Measurements from ENCODE around the gene CD6.

Gene CD6

DNA sequence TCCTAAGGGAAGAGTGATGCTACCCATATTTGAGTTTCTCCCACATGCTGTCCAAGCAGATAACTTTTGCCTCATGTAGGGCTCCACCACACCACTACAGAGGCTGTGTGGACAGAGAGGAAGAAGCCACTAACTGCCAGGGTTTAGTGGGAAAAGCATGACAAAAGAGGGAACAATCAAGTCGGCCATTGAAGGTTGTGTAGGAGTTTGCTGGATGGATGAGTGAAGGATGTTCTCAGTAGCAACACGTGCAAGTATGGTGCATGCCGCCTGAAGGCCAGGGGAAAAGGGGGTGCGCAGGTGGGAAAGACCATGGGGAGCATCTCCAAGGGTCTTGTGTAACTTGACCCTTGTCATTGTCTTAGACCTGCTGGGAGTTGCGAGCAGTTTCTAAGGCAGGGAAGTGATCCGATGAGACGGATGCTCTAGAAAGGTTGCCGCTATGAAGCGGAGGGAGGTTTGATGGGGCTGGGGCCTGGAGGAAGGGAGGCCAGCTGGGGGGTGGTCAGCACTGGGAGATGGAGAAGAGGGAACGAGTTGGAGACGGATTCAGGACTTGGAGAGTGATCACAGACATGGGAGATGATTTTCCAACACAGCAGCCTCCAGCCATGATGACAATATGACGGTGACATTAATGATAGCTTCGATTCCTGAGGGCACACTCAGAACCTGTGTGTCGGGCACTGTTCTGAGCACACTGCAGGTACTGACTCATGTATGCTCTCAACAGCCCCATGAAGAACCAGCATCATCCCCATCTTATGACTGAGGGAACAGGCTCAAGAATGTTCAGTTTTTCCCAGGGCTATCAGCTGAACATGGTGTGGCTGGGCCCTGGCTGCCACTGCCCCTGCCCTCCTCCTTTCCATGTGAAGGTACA, 53.7 kb downstream of the CD6 start:
- no peaks in the 10 kb centered on the region for H3K9me3 ChIP-seq (ENCODE audit: control insufficient read depth in 1 of 2, low read length in 2 of 2)
- peaks cover 14 to 21% of the 10 kb centered on the region in 2 donors for H3K27me3 ChIP-seq (ENCODE audit: control insufficient read depth in 1 of 2, insufficient read depth in 2 of 2, low read length in 2 of 2)
- H3K4me3 ChIP-seq (ENCODE audit: low read depth in 1 of 2, low read length in 2 of 2) = no peak overlapping the region
- no peak overlapping the region for H3K9ac ChIP-seq (ENCODE audit: low read depth in 1 of 2, low read length in 2 of 2)
- H3K36me3 ChIP-seq (ENCODE audit: control insufficient read depth in 1 of 2, insufficient read depth in 2 of 2, low read length in 2 of 2) = no peaks in the 10 kb centered on the region
- no peak overlapping the region for H3K27ac ChIP-seq (ENCODE audit: low read depth, low read length)
- H3K4me1 ChIP-seq (ENCODE audit: control insufficient read depth in 1 of 2, insufficient read depth in 2 of 2, low read length in 2 of 2) = peaks cover 6 to 9% of the 10 kb centered on the region in 2 donors

DNA sequence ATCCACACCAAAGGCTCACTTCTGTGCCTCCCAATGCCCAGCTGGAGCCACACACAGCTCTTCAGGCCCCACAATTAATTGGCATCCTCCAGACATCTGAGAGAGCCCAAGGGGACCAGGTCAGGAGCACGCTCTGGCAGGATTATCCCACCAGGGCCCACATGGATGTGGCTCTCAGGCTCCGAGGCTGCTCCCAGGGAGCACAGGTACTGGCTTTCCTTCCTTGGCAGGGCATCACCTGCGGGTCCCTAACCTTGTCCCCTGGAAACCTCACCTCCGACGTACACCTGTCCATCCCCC, 54.3 kb downstream of the CD6 start:
- no peak overlapping the region for H3K27ac ChIP-seq (ENCODE audit: low read depth, low read length)

DNA sequence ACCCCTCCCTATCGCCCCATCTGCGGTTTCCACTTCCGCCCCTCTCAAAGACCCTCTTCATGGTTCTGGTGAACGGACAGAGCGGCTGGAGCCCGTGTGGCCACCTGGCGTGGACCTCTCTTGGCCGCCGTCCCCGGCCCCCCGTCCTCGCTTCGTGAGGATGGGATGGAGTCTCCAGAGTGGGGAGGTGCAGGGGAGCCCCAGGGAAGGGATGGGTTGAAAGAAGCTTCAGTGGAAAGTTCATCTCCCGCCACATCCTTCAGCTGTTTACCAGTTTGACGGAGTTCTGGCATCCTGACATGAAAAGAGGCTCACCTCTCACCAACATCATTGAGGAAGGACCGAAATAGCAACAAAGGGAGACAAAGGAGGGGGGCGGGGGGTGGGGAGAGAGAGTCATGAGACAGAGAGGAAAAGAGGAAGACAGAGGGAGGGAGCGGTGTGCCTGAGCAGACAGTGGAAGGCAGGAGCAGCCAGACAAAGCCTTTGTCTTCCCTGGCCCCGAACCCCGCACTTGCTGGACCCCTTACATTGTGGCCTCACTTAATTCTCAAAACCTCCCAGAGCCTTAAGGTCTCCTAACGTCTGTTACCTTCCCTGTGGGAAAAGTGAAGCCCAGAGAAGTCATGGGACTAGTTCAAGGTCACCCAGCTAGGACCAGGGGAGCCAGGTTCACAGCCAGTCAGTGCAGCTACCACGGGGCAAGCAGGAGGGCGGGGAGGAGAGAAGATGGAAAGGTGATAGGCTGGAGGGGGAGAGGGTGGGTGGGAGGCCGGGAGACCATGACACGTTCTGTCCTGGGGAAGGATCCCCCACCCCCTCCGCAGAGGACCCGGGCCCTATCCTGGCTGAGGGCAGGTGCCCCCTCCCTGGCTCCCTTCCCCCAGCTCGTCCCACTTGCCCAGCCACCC, 54.9 kb downstream of the CD6 start:
- no peaks in the 10 kb centered on the region for H3K9me3 ChIP-seq (ENCODE audit: control insufficient read depth in 1 of 2, low read length in 2 of 2)
- no peaks in the 10 kb centered on the region for H3K36me3 ChIP-seq (ENCODE audit: control insufficient read depth in 1 of 2, insufficient read depth in 2 of 2, low read length in 2 of 2)
- H3K27me3 ChIP-seq (ENCODE audit: control insufficient read depth in 1 of 2, insufficient read depth in 2 of 2, low read length in 2 of 2) = peaks cover 14 to 16% of the 10 kb centered on the region in 2 donors
- no peak overlapping the region for H3K27ac ChIP-seq (ENCODE audit: low read depth, low read length)
- peaks cover 4 to 7% of the 10 kb centered on the region in 2 donors for H3K4me1 ChIP-seq (ENCODE audit: control insufficient read depth in 1 of 2, insufficient read depth in 2 of 2, low read length in 2 of 2)
- H3K9ac ChIP-seq (ENCODE audit: low read depth in 1 of 2, low read length in 2 of 2) = no peak overlapping the region
- H3K4me3 ChIP-seq (ENCODE audit: low read depth in 1 of 2, low read length in 2 of 2) = no peak overlapping the region

More for the DNA sequence above, 54.3 kb downstream of the CD6 start:
- Histone ChIP-seq H3K9ac (ENCODE audit: low read depth in 1 of 2, low read length in 2 of 2) (no peak overlapping the region), H3K36me3 (ENCODE audit: control insufficient read depth in 1 of 2, insufficient read depth in 2 of 2, low read length in 2 of 2) (no peaks in the 10 kb centered on the region), H3K4me1 (ENCODE audit: control insufficient read depth in 1 of 2, insufficient read depth in 2 of 2, low read length in 2 of 2) (peaks cover 6 to 9% of the 10 kb centered on the region in 2 donors), H3K4me3 (ENCODE audit: low read depth in 1 of 2, low read length in 2 of 2) (no peak overlapping the region), H3K9me3 (ENCODE audit: control insufficient read depth in 1 of 2, low read length in 2 of 2) (no peaks in the 10 kb centered on the region), H3K27me3 (ENCODE audit: control insufficient read depth in 1 of 2, insufficient read depth in 2 of 2, low read length in 2 of 2) (peaks cover 14 to 19% of the 10 kb centered on the region in 2 donors)

DNA sequence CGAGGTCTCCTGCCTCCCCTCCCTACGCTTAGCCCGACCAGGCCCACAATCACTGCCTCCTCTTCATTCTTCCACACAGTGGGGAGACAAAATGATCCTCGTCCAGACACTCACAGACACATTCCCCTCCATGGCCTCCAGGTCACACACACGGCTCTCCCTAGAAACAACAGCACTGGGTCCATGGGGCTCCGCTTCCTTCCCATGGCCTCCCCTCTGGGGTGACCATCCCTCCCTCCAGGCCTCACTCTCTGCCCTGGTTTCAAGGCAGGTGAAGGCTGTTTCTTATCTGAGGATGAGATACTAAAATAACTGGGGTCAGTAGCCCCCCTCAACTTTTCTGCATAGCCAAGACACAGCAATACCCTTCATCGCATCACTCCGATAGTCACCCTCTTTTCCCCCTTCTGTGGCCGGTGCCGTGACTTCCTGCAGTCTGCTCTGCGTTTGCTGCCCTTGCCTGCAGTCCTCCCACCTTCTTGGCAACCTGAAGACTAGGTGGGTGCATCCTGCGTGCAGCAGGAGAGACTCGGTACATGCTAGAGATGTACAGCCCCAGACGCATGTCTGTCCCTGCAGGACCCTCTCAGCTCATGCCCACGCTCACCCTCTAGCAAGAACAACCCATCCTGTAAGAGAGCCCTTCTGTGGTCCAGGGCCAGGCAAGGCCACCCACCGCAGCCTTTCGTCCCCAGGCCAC, 55.8 kb downstream of the CD6 start:
- no peak overlapping the region for H3K9ac ChIP-seq (ENCODE audit: low read depth in 1 of 2, low read length in 2 of 2)
- H3K4me3 ChIP-seq (ENCODE audit: low read depth in 1 of 2, low read length in 2 of 2) = no peak overlapping the region
- no peaks in the 10 kb centered on the region for H3K9me3 ChIP-seq (ENCODE audit: control insufficient read depth in 1 of 2, low read length in 2 of 2)
- peaks cover 14 to 16% of the 10 kb centered on the region in 2 donors for H3K27me3 ChIP-seq (ENCODE audit: control insufficient read depth in 1 of 2, insufficient read depth in 2 of 2, low read length in 2 of 2)
- no peaks in the 10 kb centered on the region for H3K4me1 ChIP-seq (ENCODE audit: control insufficient read depth in 1 of 2, insufficient read depth in 2 of 2, low read length in 2 of 2)
- H3K36me3 ChIP-seq (ENCODE audit: control insufficient read depth in 1 of 2, insufficient read depth in 2 of 2, low read length in 2 of 2) = no peaks in the 10 kb centered on the region
- no peak overlapping the region for H3K27ac ChIP-seq (ENCODE audit: low read depth, low read length)

DNA sequence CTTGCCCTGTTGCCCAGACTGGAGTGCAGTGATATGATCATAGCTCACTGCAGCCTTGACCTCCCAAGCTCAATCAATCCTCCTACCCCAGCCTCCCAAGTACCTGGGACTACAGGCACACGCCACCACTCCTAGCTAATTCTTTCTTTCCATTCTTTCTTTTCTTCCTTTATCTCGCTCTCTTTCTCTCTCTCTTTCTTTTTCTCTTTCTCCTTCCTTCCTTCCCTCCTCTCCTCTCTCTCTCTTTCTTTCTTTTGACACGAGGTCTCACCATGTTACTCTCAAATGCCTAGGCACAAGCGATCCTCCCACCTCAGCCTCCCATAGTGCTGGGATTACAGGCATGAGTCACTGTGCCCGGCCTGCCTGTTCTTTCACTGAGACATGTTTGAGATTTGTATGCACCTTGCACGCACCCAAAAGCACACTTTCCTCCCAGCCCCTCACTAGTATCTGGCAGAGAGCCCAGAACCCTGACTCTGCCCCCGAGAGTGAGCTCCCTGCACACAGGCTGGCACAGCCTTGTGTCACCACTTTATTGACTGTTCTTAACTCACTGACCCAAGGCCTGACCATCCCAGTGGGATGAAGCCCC, 56.8 kb downstream of the CD6 start:
- no peaks in the 10 kb centered on the region for H3K36me3 ChIP-seq (ENCODE audit: control insufficient read depth in 1 of 2, insufficient read depth in 2 of 2, low read length in 2 of 2)
- no peaks in the 10 kb centered on the region for H3K4me1 ChIP-seq (ENCODE audit: control insufficient read depth in 1 of 2, insufficient read depth in 2 of 2, low read length in 2 of 2)
- no peak overlapping the region for H3K27ac ChIP-seq (ENCODE audit: low read depth, low read length)
- H3K9me3 ChIP-seq (ENCODE audit: control insufficient read depth in 1 of 2, low read length in 2 of 2) = no peaks in the 10 kb centered on the region
- peaks cover 7 to 8% of the 10 kb centered on the region in 2 donors for H3K27me3 ChIP-seq (ENCODE audit: control insufficient read depth in 1 of 2, insufficient read depth in 2 of 2, low read length in 2 of 2)
- no peak overlapping the region for H3K4me3 ChIP-seq (ENCODE audit: low read depth in 1 of 2, low read length in 2 of 2)
- H3K9ac ChIP-seq (ENCODE audit: low read depth in 1 of 2, low read length in 2 of 2) = no peak overlapping the region

DNA sequence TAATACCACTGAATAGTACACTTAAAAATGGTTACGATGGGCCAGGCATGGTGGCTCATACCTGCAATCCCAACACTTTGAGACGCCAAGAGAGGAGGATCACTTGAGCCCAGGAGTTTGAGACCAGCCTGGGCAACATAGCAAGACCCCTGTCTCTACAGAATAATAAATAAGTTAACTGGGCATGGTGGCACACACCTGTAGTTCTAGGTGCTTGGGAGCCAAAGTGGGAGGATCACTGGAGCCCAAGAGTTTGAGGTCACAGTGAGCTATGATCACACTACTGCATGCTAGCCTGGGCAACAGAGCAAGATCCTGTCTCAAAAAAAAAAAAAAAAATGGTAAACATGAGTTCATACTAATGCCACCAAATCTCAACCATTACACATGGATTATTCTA, 61.3 kb downstream of the CD6 start:
- H3K9ac ChIP-seq (ENCODE audit: low read depth in 1 of 2, low read length in 2 of 2) = no peak overlapping the region
- no peaks in the 10 kb centered on the region for H3K9me3 ChIP-seq (ENCODE audit: control insufficient read depth in 1 of 2, low read length in 2 of 2)
- H3K4me1 ChIP-seq (ENCODE audit: control insufficient read depth in 1 of 2, insufficient read depth in 2 of 2, low read length in 2 of 2) = no peaks in the 10 kb centered on the region
- H3K4me3 ChIP-seq (ENCODE audit: low read depth in 1 of 2, low read length in 2 of 2) = no peak overlapping the region
- H3K36me3 ChIP-seq (ENCODE audit: control insufficient read depth in 1 of 2, insufficient read depth in 2 of 2, low read length in 2 of 2) = no peaks in the 10 kb centered on the region
- no peaks in the 10 kb centered on the region for H3K27me3 ChIP-seq (ENCODE audit: control insufficient read depth in 1 of 2, insufficient read depth in 2 of 2, low read length in 2 of 2)
- H3K27ac ChIP-seq (ENCODE audit: low read depth, low read length) = no peak overlapping the region

DNA sequence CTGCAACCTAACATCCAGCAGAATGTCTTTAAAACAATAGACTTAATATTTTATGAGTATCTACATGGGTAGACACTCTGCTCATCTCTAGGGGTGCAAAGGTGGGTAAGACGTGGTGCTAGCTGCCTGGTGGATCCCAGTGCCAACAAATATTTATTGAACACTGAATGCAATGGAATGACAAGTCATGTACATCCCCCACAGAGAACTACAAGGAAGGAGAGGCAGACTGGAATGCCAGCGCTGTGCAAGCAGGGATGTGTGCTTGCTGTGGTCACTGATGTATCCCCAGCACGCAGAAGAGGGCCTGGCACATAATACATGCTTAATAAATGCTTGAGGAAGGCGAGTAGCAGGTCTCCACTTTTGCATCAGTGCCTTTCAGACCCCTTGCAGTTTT, 61.9 kb downstream of the CD6 start:
- Histone ChIP-seq H3K9ac (ENCODE audit: low read depth in 1 of 2, low read length in 2 of 2) (no peak overlapping the region), H3K4me3 (ENCODE audit: low read depth in 1 of 2, low read length in 2 of 2) (no peak overlapping the region), H3K4me1 (ENCODE audit: control insufficient read depth in 1 of 2, insufficient read depth in 2 of 2, low read length in 2 of 2) (no peaks in the 10 kb centered on the region), H3K27me3 (ENCODE audit: control insufficient read depth in 1 of 2, insufficient read depth in 2 of 2, low read length in 2 of 2) (no peaks in the 10 kb centered on the region), H3K9me3 (ENCODE audit: control insufficient read depth in 1 of 2, low read length in 2 of 2) (no peaks in the 10 kb centered on the region), H3K36me3 (ENCODE audit: control insufficient read depth in 1 of 2, insufficient read depth in 2 of 2, low read length in 2 of 2) (no peaks in the 10 kb centered on the region), H3K27ac (ENCODE audit: low read depth, low read length) (no peak overlapping the region)

DNA sequence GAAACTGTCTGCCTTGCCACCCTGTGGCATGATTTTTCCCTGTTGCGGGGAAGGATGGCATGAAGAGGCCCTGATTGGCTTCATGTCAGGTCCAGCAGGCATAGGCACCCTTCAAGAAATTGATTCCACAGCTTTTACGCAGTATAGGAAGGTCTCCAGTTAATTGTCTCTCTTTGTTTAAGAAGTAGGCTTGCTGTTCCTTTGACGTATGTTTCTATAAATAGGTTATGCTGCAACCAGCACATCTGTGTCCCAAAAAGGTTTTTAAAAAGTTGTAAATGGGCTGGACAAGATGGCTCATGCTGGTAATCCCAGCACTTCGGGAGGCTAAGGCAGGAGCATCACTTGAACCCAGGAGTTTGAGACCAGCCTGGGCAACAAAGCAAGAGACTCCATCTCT, 62.6 kb downstream of the CD6 start:
- Histone ChIP-seq H3K9me3 (ENCODE audit: control insufficient read depth in 1 of 2, low read length in 2 of 2) (no peaks in the 10 kb centered on the region), H3K36me3 (ENCODE audit: control insufficient read depth in 1 of 2, insufficient read depth in 2 of 2, low read length in 2 of 2) (no peaks in the 10 kb centered on the region), H3K4me1 (ENCODE audit: control insufficient read depth in 1 of 2, insufficient read depth in 2 of 2, low read length in 2 of 2) (no peaks in the 10 kb centered on the region), H3K4me3 (ENCODE audit: low read depth in 1 of 2, low read length in 2 of 2) (no peak overlapping the region), H3K27me3 (ENCODE audit: control insufficient read depth in 1 of 2, insufficient read depth in 2 of 2, low read length in 2 of 2) (no peaks in the 10 kb centered on the region), H3K27ac (ENCODE audit: low read depth, low read length) (no peak overlapping the region), H3K9ac (ENCODE audit: low read depth in 1 of 2, low read length in 2 of 2) (no peak overlapping the region)

DNA sequence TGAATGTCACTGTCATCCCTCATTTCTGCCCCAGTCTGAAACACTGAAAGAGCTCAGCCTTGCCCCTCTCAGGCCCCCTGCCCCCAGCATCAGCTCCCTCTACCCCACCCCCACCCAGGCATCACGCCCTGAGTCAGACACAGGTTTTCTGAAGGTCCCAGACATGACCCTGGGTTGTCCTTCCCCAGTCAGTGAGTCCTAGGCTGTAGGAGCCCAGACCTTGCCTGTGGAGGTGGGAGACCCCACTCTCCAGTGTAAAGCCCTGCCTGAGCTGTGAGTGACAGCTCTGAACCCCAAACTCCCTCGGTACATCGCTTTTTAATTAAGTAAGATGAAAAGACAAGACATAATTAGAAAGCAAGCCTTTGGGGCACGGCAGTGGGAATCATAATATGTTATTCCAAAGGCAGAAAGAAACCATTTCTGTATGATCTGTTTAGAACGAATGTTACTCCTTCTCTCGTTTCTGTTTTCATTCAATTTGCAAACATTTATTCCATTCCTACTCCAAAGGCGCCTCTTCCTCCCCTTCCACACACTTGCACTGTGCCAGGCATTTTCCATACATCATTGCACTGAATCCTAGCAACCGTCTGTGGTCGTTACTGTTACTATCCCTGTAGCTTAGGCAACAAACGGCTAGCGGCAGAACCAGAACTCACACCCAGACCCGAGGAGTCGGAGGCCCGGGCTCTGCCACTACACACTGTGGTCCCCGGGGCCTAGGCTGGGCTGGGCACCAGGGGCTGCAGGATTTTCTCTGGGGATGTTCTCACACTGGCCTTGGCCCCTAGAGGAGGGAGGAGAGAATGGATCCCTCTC, 63.4 kb downstream of the CD6 start:
- H3K9ac ChIP-seq (ENCODE audit: low read depth in 1 of 2, low read length in 2 of 2) = no peak overlapping the region
- H3K4me1 ChIP-seq (ENCODE audit: control insufficient read depth in 1 of 2, insufficient read depth in 2 of 2, low read length in 2 of 2) = no peaks in the 10 kb centered on the region
- no peaks in the 10 kb centered on the region for H3K9me3 ChIP-seq (ENCODE audit: control insufficient read depth in 1 of 2, low read length in 2 of 2)
- no peaks in the 10 kb centered on the region for H3K36me3 ChIP-seq (ENCODE audit: control insufficient read depth in 1 of 2, insufficient read depth in 2 of 2, low read length in 2 of 2)
- no peak overlapping the region for H3K4me3 ChIP-seq (ENCODE audit: low read depth in 1 of 2, low read length in 2 of 2)
- no peak overlapping the region for H3K27ac ChIP-seq (ENCODE audit: low read depth, low read length)
- no peaks in the 10 kb centered on the region for H3K27me3 ChIP-seq (ENCODE audit: control insufficient read depth in 1 of 2, insufficient read depth in 2 of 2, low read length in 2 of 2)

All from duodenal mucosa (tissue), 2 donors.